ENCODE data around the gene CNTNAP5. TPM values are rescaled to one million over a fixed set of nuclear protein-coding genes. Genes with fewer than 3 reads are reported as not detected.

CNTNAP5 gene
- total RNA-seq, 4 donors from 2014 or later: not detected

DNA sequence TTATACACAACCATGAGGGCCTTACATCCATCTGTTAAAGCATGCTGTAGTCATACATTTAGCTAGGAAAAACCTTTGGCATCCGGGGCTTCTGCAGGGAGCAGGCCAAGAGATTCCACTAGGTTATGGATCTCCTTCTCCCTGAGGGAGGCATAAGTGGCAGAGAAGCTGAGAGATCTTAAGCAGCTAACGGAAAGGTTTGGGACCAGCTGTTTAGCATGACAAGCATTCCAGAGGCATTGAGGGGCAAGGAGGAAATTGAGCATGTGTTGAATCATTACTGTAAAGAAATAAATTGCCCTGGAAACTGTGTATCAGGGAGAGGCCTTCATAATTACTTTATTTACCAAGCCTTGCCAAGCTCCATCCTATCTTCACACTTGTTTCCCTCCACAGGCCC, 643.1 kb downstream of the CNTNAP5 start:
- TF ChIP-seq POLR2A (IDR thresholded peaks at IDR 0.05) (no peak), EP300 (IDR thresholded peaks at IDR 0.05) (no peak), CTCF (IDR thresholded peaks at IDR 0.05) (no peak), POLR2AphosphoS5 (IDR thresholded peaks at IDR 0.05) (no peak)
- Histone ChIP-seq H3K27me3 (no peaks in the 10 kb centered on the region), H3K36me3 (no peaks in the 10 kb centered on the region), H3K27ac (no peak overlapping the region), H3K4me3 (no peak overlapping the region), H3K9me3 (peaks cover 7% of the 10 kb centered on the region), H3K4me1 (no peaks in the 10 kb centered on the region)
- DNase-seq (ENCODE audit: low spot score in 2 of 2): no peak
- WGBS: 48% methylated on average over 2 of the region's 2 CpGs

GRCh38 chr2:124670187-124670586, 645.1 kb downstream of the CNTNAP5 start:
- Histone ChIP-seq H3K36me3 (no peaks in the 10 kb centered on the region), H3K4me1 (no peaks in the 10 kb centered on the region), H3K9me3 (no peaks in the 10 kb centered on the region), H3K27ac (no peak overlapping the region), H3K4me3 (no peak overlapping the region), H3K27me3 (no peaks in the 10 kb centered on the region)
- no peak for TF ChIP-seq POLR2AphosphoS5 (IDR thresholded peaks at IDR 0.05)
- TF ChIP-seq POLR2A (IDR thresholded peaks at IDR 0.05): no peak
- no peak for TF ChIP-seq EP300 (IDR thresholded peaks at IDR 0.05)
- TF ChIP-seq CTCF (IDR thresholded peaks at IDR 0.05): no peak
- no peak for DNase-seq (ENCODE audit: low spot score in 2 of 2)

GRCh38 chr2:124678043-124678442, 653.0 kb downstream of the CNTNAP5 start:
- H3K9me3 ChIP-seq: peaks cover 5% of the 10 kb centered on the region
- no peaks in the 10 kb centered on the region for H3K36me3 ChIP-seq
- H3K4me1 ChIP-seq: no peaks in the 10 kb centered on the region
- 56% methylated on average over 2 of the region's 2 CpGs for WGBS
- TF ChIP-seq CTCF (IDR thresholded peaks at IDR 0.05) (no peak), POLR2AphosphoS5 (IDR thresholded peaks at IDR 0.05) (no peak), POLR2A (IDR thresholded peaks at IDR 0.05) (no peak), EP300 (IDR thresholded peaks at IDR 0.05) (no peak)
- DNase-seq (ENCODE audit: low spot score in 2 of 2): no peak
- no peak overlapping the region for H3K27ac ChIP-seq
- no peaks in the 10 kb centered on the region for H3K27me3 ChIP-seq
- H3K4me3 ChIP-seq: no peak overlapping the region

- Histone ChIP-seq H3K27me3 (no peaks in the 10 kb centered on the region), H3K9me3 (no peaks in the 10 kb centered on the region), H3K27ac (no peak overlapping the region), H3K4me1 (no peaks in the 10 kb centered on the region), H3K36me3 (no peaks in the 10 kb centered on the region), H3K4me3 (no peak overlapping the region)
- TF ChIP-seq EP300 (IDR thresholded peaks at IDR 0.05): no peak
- no peak for TF ChIP-seq POLR2AphosphoS5 (IDR thresholded peaks at IDR 0.05)
- TF ChIP-seq POLR2A (IDR thresholded peaks at IDR 0.05): no peak
- no peak for TF ChIP-seq CTCF (IDR thresholded peaks at IDR 0.05)
- no peak for DNase-seq (ENCODE audit: low spot score in 2 of 2)
- 85% methylated on average over 6 of the region's 6 CpGs for WGBS
These were observed 658.7 kb downstream of the CNTNAP5 start for GRCh38 chr2:124683536-124684428.

GRCh38 chr2:124689348-124689747, 664.3 kb downstream of the CNTNAP5 start:
- 98% methylated on average over 3 of the region's 3 CpGs for WGBS
- Histone ChIP-seq H3K9me3 (peaks cover 9% of the 10 kb centered on the region), H3K27me3 (no peaks in the 10 kb centered on the region), H3K27ac (no peak overlapping the region), H3K4me3 (no peak overlapping the region), H3K36me3 (no peaks in the 10 kb centered on the region), H3K4me1 (no peaks in the 10 kb centered on the region)
- DNase-seq (ENCODE audit: low spot score in 2 of 2): no peak
- TF ChIP-seq POLR2AphosphoS5 (IDR thresholded peaks at IDR 0.05) (no peak), CTCF (IDR thresholded peaks at IDR 0.05) (no peak), EP300 (IDR thresholded peaks at IDR 0.05) (no peak), POLR2A (IDR thresholded peaks at IDR 0.05) (no peak)
